A549 treated with AZD2906 at 1 μM for 4 hours (cell line): ENCODE measurements around the gene NYAP1. TPM values are rescaled to one million over a fixed set of nuclear protein-coding genes. Genes with fewer than 3 reads are reported as not detected.

ENCODE experiments used
- total RNA-seq: library from RNA; stranded (reverse); fragments of 200-300 nt; extraction: Qiagen RNA extraction; gene quantifications from 5 replicates; pipeline ENCODE4 v1.2.3, GENCODE V29; 2022

NYAP1 gene
- total RNA-seq = 4.1 to 7.9 TPM (median 6.7 TPM) in 5 replicates

GRCh38 chr7:100483722-100484672 is at the start of gene NYAP1:
Gene NYAP1 (plus strand): TSS chr7:100483927. CDS start chr7:100485312, 1,385 bp downstream.

DNA sequence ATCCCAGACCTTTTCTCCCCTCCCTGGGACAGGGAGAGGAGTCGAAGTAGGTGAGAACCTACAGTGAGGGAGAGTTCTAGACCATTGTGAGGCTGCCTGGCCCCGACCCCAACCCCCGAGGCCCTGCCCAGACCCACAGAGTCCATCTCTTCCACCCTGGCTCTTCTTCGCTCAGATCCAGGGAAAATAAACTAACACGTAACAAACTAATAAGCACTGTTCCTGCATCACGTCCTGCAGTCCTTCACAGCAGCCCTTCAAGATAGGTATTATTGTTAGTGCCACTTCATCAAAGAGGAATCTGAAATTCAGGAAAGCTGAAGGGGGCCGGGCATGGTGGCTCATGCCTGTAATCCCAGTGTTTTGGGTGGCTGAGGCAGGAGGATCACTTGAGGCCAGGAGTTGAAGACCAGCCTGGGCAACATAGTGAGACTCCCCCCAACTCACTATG is 19.5 kb upstream of the NYAP1 start, which contains the start of gene SPACDR:
Gene SPACDR, minus strand, starts transcription at position 51 of the 451 bp plus-strand sequence. CDS start 235 bp downstream, outside the sequence.

GRCh38 chr7:100478958-100479660 is 4.6 kb upstream of the NYAP1 start, which contains the start of gene TSC22D4:
Gene TSC22D4 (minus strand): TSS chr7:100479214. CDS start chr7:100478038, 1,176 bp downstream.

GRCh38 chr7:100538654-100539435 is 55.1 kb downstream of the NYAP1 start, which contains the start of gene AGFG2:
Gene AGFG2 (plus strand): TSS chr7:100539203. CDS start chr7:100539347, 144 bp downstream.

Other genes starting within 250 kb of the NYAP1 start
- gene SPDYE3, start 176.2 kb upstream of the NYAP1 start, total RNA-seq = 0.03 TPM in 1 of 5 replicates, not detected in the others
- gene PILRB, start 125.8 kb upstream of the NYAP1 start, total RNA-seq = 16.8 to 31.3 TPM (median 26.6 TPM) in 5 replicates
- gene PILRA, start 110.4 kb upstream of the NYAP1 start, total RNA-seq = 2.6 to 5.1 TPM (median 4.1 TPM) in 5 replicates
- 1.1 to 1.9 TPM (median 1.5 TPM) in 5 replicates for gene ZCWPW1, start 55.2 kb upstream of the NYAP1 start, total RNA-seq
- 41.0 to 47.9 TPM (median 44.5 TPM) in 5 replicates for gene MEPCE, start 54.1 kb upstream of the NYAP1 start, total RNA-seq
- 33.0 to 51.8 TPM (median 48.4 TPM) in 5 replicates for gene PPP1R35, start 47.4 kb upstream of the NYAP1 start, total RNA-seq
- 0.77 to 0.92 TPM (median 0.85 TPM) in 5 replicates for gene SPACDR, start 19.7 kb upstream of the NYAP1 start, total RNA-seq
- 54.7 to 73.7 TPM (median 65.5 TPM) in 5 replicates for gene TSC22D4, start 4.7 kb upstream of the NYAP1 start, total RNA-seq
- gene AGFG2, start 55.3 kb downstream of the NYAP1 start, total RNA-seq = 41.5 to 62.8 TPM (median 57.6 TPM) in 5 replicates
- gene SAP25, start 90.0 kb downstream of the NYAP1 start, total RNA-seq = 0.15 to 0.47 TPM (median 0.25 TPM) in 5 replicates
- gene LRCH4, start 102.2 kb downstream of the NYAP1 start, total RNA-seq = 12.5 to 18.8 TPM (median 16.2 TPM) in 5 replicates
- gene FBXO24, start 102.4 kb downstream of the NYAP1 start, total RNA-seq = 0.22 to 0.35 TPM (median 0.24 TPM) in 5 replicates
- 6.8 to 10.3 TPM (median 10.0 TPM) in 5 replicates for gene PCOLCE, start 118.4 kb downstream of the NYAP1 start, total RNA-seq
- gene MOSPD3, start 128.6 kb downstream of the NYAP1 start, total RNA-seq = 16.3 to 22.9 TPM (median 21.2 TPM) in 5 replicates
- gene TFR2, start 157.6 kb downstream of the NYAP1 start, total RNA-seq = 2.1 to 2.8 TPM (median 2.5 TPM) in 5 replicates
- not detected in 5 replicates for gene ACTL6B, start 172.5 kb downstream of the NYAP1 start, total RNA-seq
- 181 to 270 TPM (median 268 TPM) in 5 replicates for gene GNB2, start 189.8 kb downstream of the NYAP1 start, total RNA-seq
- gene GIGYF1, start 210.3 kb downstream of the NYAP1 start, total RNA-seq = 12.5 to 20.6 TPM (median 17.5 TPM) in 5 replicates
- gene POP7, start 222.2 kb downstream of the NYAP1 start, total RNA-seq = 68.5 to 93.3 TPM (median 89.6 TPM) in 5 replicates
- gene EPO, start 236.5 kb downstream of the NYAP1 start, total RNA-seq = 0.09 TPM in 1 of 5 replicates, not detected in the others
- not detected in 5 replicates for gene ZAN, start 249.7 kb downstream of the NYAP1 start, total RNA-seq